ENCODE data around the gene NOD1. TPM values are rescaled to one million over a fixed set of nuclear protein-coding genes. Genes with fewer than 3 reads are reported as not detected.

NOD1 gene
- total and polyA plus RNA-seq, 2 of the 13 experiments (the other 11 are each of a cell fraction or from before 2014, with no cell fraction given), result 1.7 to 2.9 TPM

GRCh38 chr7:30430276-30430675, 48.3 kb downstream of the NOD1 start:
- in situ Hi-C loops (cut with HindIII; ENCODE audit: extremely low pct_ligation_motif_present, low pct_unique_long_range_greater_than_20kb), result no loop called here
- Histone ChIP-seq H3K4me1 (ENCODE audit: insufficient read depth, low read length) (no peaks in the 10 kb centered on the region), H3K36me3 (replicated peaks in 1 of 2; ENCODE audit: control insufficient read depth in 1 of 2, insufficient read depth in 2 of 2, low read length in 2 of 2) (no peaks in the 10 kb centered on the region), H3K9ac (ENCODE audit: insufficient read depth, low read depth, low read length) (no peak overlapping the region), H3K27ac (ENCODE audit: extremely low read length, insufficient read depth, low read length) (no peak overlapping the region), H3K79me2 (ENCODE audit: insufficient read depth, low read length) (no peaks in the 10 kb centered on the region), H2AFZ (ENCODE audit: low read length) (no peak overlapping the region), H3K4me2 (ENCODE audit: low read depth, low read length) (no peak overlapping the region), H3K4me3 (replicated peaks in 1 of 3; ENCODE audit: insufficient read depth in 1 of 3, low read depth in 2 of 3, low read length in 3 of 3) (no peak overlapping the region), H3K27me3 (ENCODE audit: control insufficient read depth in 1 of 2, insufficient read depth in 2 of 2, low read length in 2 of 2) (no peaks in the 10 kb centered on the region), H4K20me1 (ENCODE audit: insufficient read depth, low read length) (no peaks in the 10 kb centered on the region), H3K9me3 (ENCODE audit: low read length) (no peaks in the 10 kb centered on the region)
- FAIRE-seq (no peak), ATAC-seq (no peak), DNase-seq (ENCODE audit: low spot score) (no peak)
- intact Hi-C loops (cut with micrococcal nuclease; ENCODE audit: unreplicated experiment), result no loop called here
- ChIA-PET CTCF (ENCODE audit: low intra/inter-chr PET ratio, low total read pairs) (no interaction called here), POLR2A (no interaction called here)
- WGBS (ENCODE audit: low lambda C conversion rate), result 94% methylated on average over 7 of the region's 7 CpGs
- no TSS peak for BruUV-seq (replicated peaks)
- TF ChIP-seq ZNF543 (CRISPR knock-in tag; IDR thresholded peaks at IDR 0.05) (no peak), THAP7 (CRISPR knock-in tag; IDR thresholded peaks at IDR 0.05) (no peak), HDAC6 (IDR thresholded peaks at IDR 0.05; ENCODE audit: low read depth, low read length) (no peak), ESRRA (CRISPR knock-in tag; IDR thresholded peaks at IDR 0.05; ENCODE audit: low read depth) (no peak), NAIF1 (CRISPR knock-in tag; IDR thresholded peaks at IDR 0.05; ENCODE audit: borderline replicate concordance) (no peak), ZFP36L2 (CRISPR knock-in tag; IDR thresholded peaks at IDR 0.05) (no peak), PHF5A (CRISPR knock-in tag; IDR thresholded peaks at IDR 0.05; ENCODE audit: low read depth, unreplicated experiment) (no peak), BRF2 (CRISPR knock-in tag; IDR thresholded peaks at IDR 0.05) (no peak), ZFP90 (CRISPR knock-in tag; IDR thresholded peaks at IDR 0.05; ENCODE audit: borderline replicate concordance) (no peak), SIN3B (IDR thresholded peaks at IDR 0.05; ENCODE audit: low read length) (no peak), THAP8 (CRISPR knock-in tag; IDR thresholded peaks at IDR 0.05; ENCODE audit: borderline replicate concordance) (no peak), MTA1 (CRISPR knock-in tag; IDR thresholded peaks at IDR 0.05; ENCODE audit: borderline replicate concordance) (no peak), LBX2 (CRISPR knock-in tag; IDR thresholded peaks at IDR 0.05; ENCODE audit: borderline replicate concordance) (no peak), MXI1 (IDR thresholded peaks at IDR 0.05; ENCODE audit: borderline replicate concordance, low read depth, low read length) (no peak), ZNF839 (CRISPR knock-in tag; IDR thresholded peaks at IDR 0.05; ENCODE audit: borderline replicate concordance) (no peak), ZNF746 (CRISPR knock-in tag; IDR thresholded peaks at IDR 0.05) (no peak), PAXIP1 (CRISPR knock-in tag; conservative IDR thresholded peaks at IDR 0.05) (no peak), ZNF441 (CRISPR knock-in tag; IDR thresholded peaks at IDR 0.05; ENCODE audit: borderline replicate concordance) (no peak)

Data from HepG2 (cell line).